ENCODE data around the gene DNAL4. TPM values are rescaled to one million over a fixed set of nuclear protein-coding genes. Genes with fewer than 3 reads are reported as not detected.
A peak's percentile ranks its signal among the peaks of the same experiment; 100 is the strongest.

DNAL4 gene
- total RNA-seq, 1 donor from 2014 or later, result 8.4 TPM

DNA sequence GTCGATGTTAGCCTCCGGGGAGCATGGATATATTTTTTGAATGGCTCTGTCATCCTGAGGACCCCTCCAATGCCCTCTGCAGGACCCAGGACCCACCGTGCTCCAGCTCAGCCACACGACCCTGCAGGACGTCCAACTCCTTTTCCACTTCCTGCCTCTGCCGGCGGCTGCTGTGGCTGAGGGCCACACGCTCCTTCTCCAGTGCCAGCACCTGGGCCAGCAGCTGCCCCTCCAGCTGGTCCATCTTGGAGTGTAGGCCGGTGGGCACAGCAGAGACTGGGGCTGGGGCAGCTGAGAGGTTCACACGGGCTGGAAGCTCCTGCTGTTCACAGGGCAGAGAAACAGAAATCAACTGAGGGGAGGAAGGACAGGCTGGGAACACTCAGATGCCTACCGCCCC, 34.2 kb upstream of the DNAL4 start:
- Mint-ChIP-seq H3K36me3 (ENCODE audit: low read depth) (no peaks in the 10 kb centered on the region), H3K4me1 (no peaks in the 10 kb centered on the region), H3K27me3 (peaks cover 3% of the 10 kb centered on the region), H3K4me3 (no peak overlapping the region), H3K9me3 (no peaks in the 10 kb centered on the region), H3K27ac (no peak overlapping the region)
- DNase-seq (no peak), ATAC-seq (ENCODE audit: low read depth) (no peak)
- CTCF ChIA-PET, result no interaction called here
- POLR2A ChIA-PET, result no interaction called here
- intact Hi-C loops (cut with micrococcal nuclease), result no loop called here
- TF ChIP-seq, protein P1, sequence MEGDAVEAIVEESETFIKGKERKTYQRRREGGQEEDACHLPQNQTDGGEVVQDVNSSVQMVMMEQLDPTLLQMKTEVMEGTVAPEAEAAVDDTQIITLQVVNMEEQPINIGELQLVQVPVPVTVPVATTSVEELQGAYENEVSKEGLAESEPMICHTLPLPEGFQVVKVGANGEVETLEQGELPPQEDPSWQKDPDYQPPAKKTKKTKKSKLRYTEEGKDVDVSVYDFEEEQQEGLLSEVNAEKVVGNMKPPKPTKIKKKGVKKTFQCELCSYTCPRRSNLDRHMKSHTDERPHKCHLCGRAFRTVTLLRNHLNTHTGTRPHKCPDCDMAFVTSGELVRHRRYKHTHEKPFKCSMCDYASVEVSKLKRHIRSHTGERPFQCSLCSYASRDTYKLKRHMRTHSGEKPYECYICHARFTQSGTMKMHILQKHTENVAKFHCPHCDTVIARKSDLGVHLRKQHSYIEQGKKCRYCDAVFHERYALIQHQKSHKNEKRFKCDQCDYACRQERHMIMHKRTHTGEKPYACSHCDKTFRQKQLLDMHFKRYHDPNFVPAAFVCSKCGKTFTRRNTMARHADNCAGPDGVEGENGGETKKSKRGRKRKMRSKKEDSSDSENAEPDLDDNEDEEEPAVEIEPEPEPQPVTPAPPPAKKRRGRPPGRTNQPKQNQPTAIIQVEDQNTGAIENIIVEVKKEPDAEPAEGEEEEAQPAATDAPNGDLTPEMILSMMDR (IDR thresholded peaks at IDR 0.05), result no peak

DNA sequence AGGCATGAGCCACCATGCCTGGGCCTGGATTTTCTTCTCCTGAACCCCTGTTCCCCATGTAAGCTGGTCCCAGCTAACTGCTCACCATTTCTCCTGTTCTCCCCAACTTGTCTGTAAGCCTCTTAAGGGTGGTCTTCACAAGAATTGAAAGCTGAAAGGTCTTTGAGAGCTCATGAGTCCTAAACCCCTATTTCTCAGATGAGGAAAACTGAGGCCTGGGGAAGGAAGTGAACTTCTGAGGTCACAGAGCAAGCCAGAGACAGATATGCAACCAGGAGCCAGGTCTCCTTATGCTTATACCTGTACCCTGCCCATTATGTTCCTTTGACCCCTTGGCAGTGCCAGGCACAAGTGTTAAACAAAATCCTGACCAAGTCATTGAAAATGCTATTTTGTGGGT, 33.6 kb upstream of the DNAL4 start:
- ChIA-PET CTCF (no interaction called here), POLR2A (no interaction called here)
- DNase-seq, result no peak
- intact Hi-C loops (cut with micrococcal nuclease), result no loop called here
- H3K4me1 Mint-ChIP-seq, result no peaks in the 10 kb centered on the region
- ATAC-seq (ENCODE audit: low read depth), result no peak
- H3K36me3 Mint-ChIP-seq (ENCODE audit: low read depth), result no peaks in the 10 kb centered on the region
- H3K9me3 Mint-ChIP-seq, result no peaks in the 10 kb centered on the region
- no peak overlapping the region for H3K4me3 Mint-ChIP-seq
- H3K27ac Mint-ChIP-seq, result no peak overlapping the region
- H3K27me3 Mint-ChIP-seq, result peaks cover 3% of the 10 kb centered on the region
- TF ChIP-seq, protein P1 (IDR thresholded peaks at IDR 0.05), result no peak

DNA sequence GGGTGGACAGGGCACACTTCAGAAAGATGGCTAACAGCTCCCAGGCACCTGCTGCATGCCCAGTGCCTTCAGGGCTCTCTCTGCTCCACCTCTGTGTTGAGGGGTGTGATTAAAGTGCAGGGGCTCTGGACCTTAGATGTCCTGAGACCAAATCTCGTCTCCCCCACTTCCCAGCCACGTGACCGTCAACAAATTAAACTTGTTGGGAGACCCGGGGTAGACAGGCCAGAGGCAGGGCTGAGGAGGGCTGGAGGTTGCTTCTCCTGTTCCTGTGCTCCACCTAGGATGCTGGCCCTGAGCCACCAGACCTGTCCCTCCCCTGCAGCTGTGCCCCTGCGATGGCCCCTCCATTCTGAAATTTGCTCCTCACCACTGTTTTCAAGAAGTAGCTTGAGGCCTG, 32.9 kb upstream of the DNAL4 start:
- CTCF ChIA-PET, result no interaction called here
- intact Hi-C loops (cut with micrococcal nuclease), result no loop called here
- H3K27me3 Mint-ChIP-seq, result peaks cover 4% of the 10 kb centered on the region
- no peak for DNase-seq
- H3K36me3 Mint-ChIP-seq (ENCODE audit: low read depth), result no peaks in the 10 kb centered on the region
- no peak overlapping the region for H3K27ac Mint-ChIP-seq
- POLR2A ChIA-PET, result interaction anchor here (0.7 kb wide), 1 partner anchor 28 kb away, joined by 3 read pairs; no protein-coding TSS in a partner anchor
- no peaks in the 10 kb centered on the region for H3K4me1 Mint-ChIP-seq
- TF ChIP-seq, protein P1 (IDR thresholded peaks at IDR 0.05), result no peak
- no peaks in the 10 kb centered on the region for H3K9me3 Mint-ChIP-seq
- no peak for ATAC-seq (ENCODE audit: low read depth)
- no peak overlapping the region for H3K4me3 Mint-ChIP-seq

DNA sequence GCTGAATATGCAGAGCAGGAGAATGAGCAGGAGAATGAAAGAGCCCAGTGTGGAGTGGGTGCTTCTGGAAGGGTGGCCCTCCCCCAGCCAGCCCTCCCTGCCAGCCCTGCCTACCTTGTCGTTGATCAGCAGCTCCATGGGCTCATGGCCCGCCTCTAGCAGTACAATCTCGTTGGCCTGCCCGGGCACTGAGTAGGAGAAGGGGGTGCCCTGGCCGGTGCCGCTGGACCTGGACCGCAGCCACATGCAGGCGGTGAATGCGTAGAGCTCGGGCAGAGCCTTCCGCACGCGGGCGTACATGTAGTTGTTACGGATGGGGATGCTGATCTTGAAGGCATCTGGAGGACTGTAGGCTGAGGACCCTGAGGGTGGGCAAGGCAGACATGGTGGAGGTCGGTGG, 32.4 kb upstream of the DNAL4 start:
- POLR2A ChIA-PET, result interaction anchor here (0.7 kb wide), 1 partner anchor 29 kb away, joined by 3 read pairs; no protein-coding TSS in a partner anchor
- intact Hi-C loops (cut with micrococcal nuclease), result no loop called here
- TF ChIP-seq, protein P1 (IDR thresholded peaks at IDR 0.05), result no peak
- no peak overlapping the region for H3K27ac Mint-ChIP-seq
- ATAC-seq (ENCODE audit: low read depth) (no peak), DNase-seq (no peak)
- no peaks in the 10 kb centered on the region for H3K9me3 Mint-ChIP-seq
- no peaks in the 10 kb centered on the region for H3K4me1 Mint-ChIP-seq
- H3K4me3 Mint-ChIP-seq, result no peak overlapping the region
- H3K36me3 Mint-ChIP-seq (ENCODE audit: low read depth), result no peaks in the 10 kb centered on the region
- H3K27me3 Mint-ChIP-seq, result peaks cover 5% of the 10 kb centered on the region
- CTCF ChIA-PET, result no interaction called here

DNA sequence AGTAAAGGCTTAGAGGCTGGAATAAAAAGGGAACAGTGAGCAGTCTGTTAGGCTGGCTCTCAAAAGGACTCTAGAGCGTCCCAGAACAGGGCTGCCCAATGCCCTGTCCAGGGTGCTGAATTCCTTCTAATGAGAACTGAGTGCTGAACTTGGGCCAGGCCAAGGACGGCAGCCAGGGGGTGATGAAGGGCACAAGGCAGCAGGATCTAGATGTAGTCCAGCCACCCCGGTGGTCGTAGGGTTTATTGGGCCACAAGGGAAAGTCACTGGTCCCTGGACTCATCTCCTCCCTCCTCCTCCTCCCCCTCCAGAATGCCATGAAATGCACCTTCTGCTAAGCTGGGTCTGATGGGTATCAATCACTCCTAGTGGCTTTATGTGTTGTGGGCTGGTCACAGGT, 30.6 kb upstream of the DNAL4 start:
- H3K27ac Mint-ChIP-seq, result no peak overlapping the region
- no peaks in the 10 kb centered on the region for H3K9me3 Mint-ChIP-seq
- ChIA-PET POLR2A (no interaction called here), CTCF (no interaction called here)
- DNase-seq, result no peak
- H3K4me1 Mint-ChIP-seq, result no peaks in the 10 kb centered on the region
- intact Hi-C loops (cut with micrococcal nuclease), result no loop called here
- peak; percentile 73 for ATAC-seq (ENCODE audit: low read depth)
- no peaks in the 10 kb centered on the region for H3K36me3 Mint-ChIP-seq (ENCODE audit: low read depth)
- TF ChIP-seq, protein P1 (IDR thresholded peaks at IDR 0.05), result no peak
- no peak overlapping the region for H3K4me3 Mint-ChIP-seq
- peaks cover 5% of the 10 kb centered on the region for H3K27me3 Mint-ChIP-seq
